AG04450 (cell line): ENCODE data around the gene ALG14. TPM values are rescaled to one million over a fixed set of nuclear protein-coding genes. Genes with fewer than 3 reads are reported as not detected.

Experiments used
- CTCF ChIA-PET: fragments of 300-600, 350-600 bp; formaldehyde crosslinking; extraction: SDS; loops from one replicate; lab custom pipeline; 2022; ENCODE audit warnings: antibody characterized with exemption, inconsistent platforms; lab: Charles Lee
- POLR2A ChIA-PET: fragments of 350-600 bp; formaldehyde crosslinking; extraction: SDS; loops from one replicate; lab custom pipeline; 2021; ENCODE audit warnings: antibody characterized with exemption, inconsistent platforms; lab: Yijun Ruan, JAX
- DNase-seq: peaks from one replicate; pipeline ENCODE4 v3.0.0-alpha.2; 2011; ENCODE audit warnings: low read depth, low spot score
- H3K27ac ChIP-seq: one replicate; pipeline ENCODE4 v1.5.1; 2012; ENCODE audit warnings: low read depth, low read length, control low read depth
- H3K27me3 ChIP-seq: one replicate; pipeline ENCODE4 v1.6.0; 2012; ENCODE audit warnings: low read length; ENCODE audit not compliant: control insufficient read depth, insufficient read depth
- H3K4me3 ChIP-seq: 2 replicates; pipeline ENCODE4 v1.5.1; 2011; ENCODE audit warnings: mild to moderate bottlenecking, low read depth, low read length, control low read depth
- H3K9me3 ChIP-seq: 2 replicates; pipeline ENCODE4 v1.5.1; 2012; ENCODE audit warnings: low read length; ENCODE audit not compliant: control insufficient read depth, insufficient read depth
- CTCF ChIP-seq: IDR thresholded peaks from 2 replicates; pipeline ENCODE4 v1.5.1; 2011; ENCODE audit warnings: low read depth, low read length, control low read depth, inconsistent platforms
- polyA plus RNA-seq: library from polyadenylated mRNA; depleted of rRNA; stranded (reverse); fragments of >200 nt; gene quantifications from 2 replicates; pipeline ENCODE4 v1.2.3, GENCODE V29; 2011

Gene ALG14
- polyA plus RNA-seq, 1 experiment = 3.1 TPM

- no peak for DNase-seq
- ChIA-PET CTCF (no interaction called here), POLR2A (no interaction called here)
- Histone ChIP-seq H3K9me3 (no peaks in the 10 kb centered on the region), H3K4me3 (no peak overlapping the region), H3K27me3 (no peaks in the 10 kb centered on the region), H3K27ac (no peak overlapping the region)
- TF ChIP-seq CTCF = no peak
Observed at GRCh38 chr1:94931254-94931841, 141.4 kb downstream of the ALG14 start.

- no peaks in the 10 kb centered on the region for H3K27me3 ChIP-seq
- no peak overlapping the region for H3K27ac ChIP-seq
- TF ChIP-seq CTCF = no peak
- CTCF ChIA-PET = no interaction called here
- peak overlapping the region; percentile 17 for H3K4me3 ChIP-seq
- POLR2A ChIA-PET = no interaction called here
- no peak for DNase-seq
- no peaks in the 10 kb centered on the region for H3K9me3 ChIP-seq
Observed at GRCh38 chr1:94929351-94930217, 143.2 kb downstream of the ALG14 start.

- peak overlapping the region; percentile 91 for H3K27ac ChIP-seq
- no peak for TF ChIP-seq CTCF
- no peak for DNase-seq
- peak overlapping the region; percentile 64 for H3K4me3 ChIP-seq
- no peaks in the 10 kb centered on the region for H3K27me3 ChIP-seq
- no peaks in the 10 kb centered on the region for H3K9me3 ChIP-seq
- CTCF ChIA-PET = interaction anchor here (1.0 to 2.2 kb wide), 2 partner anchors 75 to 113 kb away, joined by 3 to 12 read pairs; no protein-coding TSS in a partner anchor
- POLR2A ChIA-PET = interaction anchor here (0.5 to 1.9 kb wide), 3 partner anchors 8 to 46 kb away, joined by 3 to 4 read pairs (median 3); no protein-coding TSS in a partner anchor
Observed at GRCh38 chr1:94928293-94928939, 144.3 kb downstream of the ALG14 start.

GRCh38 chr1:94927405-94928175, 145.2 kb downstream of the ALG14 start:
- Histone ChIP-seq H3K27me3 (no peaks in the 10 kb centered on the region), H3K4me3 (peak overlapping the region; percentile 64), H3K27ac (peak overlapping the region; percentile 91), H3K9me3 (no peaks in the 10 kb centered on the region)
- ChIA-PET POLR2A (interaction anchor here (0.5 to 1.9 kb wide), 15 partner anchors 8 to 332 kb away, joined by 3 to 7 read pairs (median 4); no protein-coding TSS in a partner anchor), CTCF (interaction anchor here (0.6 to 2.2 kb wide), 5 partner anchors 9 to 116 kb away, joined by 3 to 12 read pairs (median 4); no protein-coding TSS in a partner anchor)
- DNase-seq = no peak
- TF ChIP-seq CTCF = no peak
